ENCODE results near the gene NR1H3. TPM values are rescaled to one million over a fixed set of nuclear protein-coding genes. Genes with fewer than 3 reads are reported as not detected.

The NR1H3 gene
- total RNA-seq, 6 experiments from 2014 or later, result 61.5 to 82.9 (median 67.3) TPM

- H3K4me1 ChIP-seq, result no peaks in the 10 kb centered on the region
- TF ChIP-seq CTCF (IDR thresholded peaks at IDR 0.05), result no peak
- TF ChIP-seq POLR2A (IDR thresholded peaks at IDR 0.05), result no peak
- H3K36me3 ChIP-seq, result peaks cover 0 to 75% (median 29%) of the 10 kb centered on the region in 4 donors
- ATAC-seq (no peak), DNase-seq (no peak)
- no peaks in the 10 kb centered on the region for H3K27me3 ChIP-seq
- H3K27ac ChIP-seq, result no peak overlapping the region
- intact Hi-C loops (cut with DNase I), result no loop called here
- no peak overlapping the region for H3K4me3 ChIP-seq
- 82% methylated on average over 4 of the region's 4 CpGs for WGBS (ENCODE audit: insufficient coverage, low coverage, low lambda C conversion rate, missing lambda C conversion rate)
- no peaks in the 10 kb centered on the region for H3K9me3 ChIP-seq
Observed at GRCh38 chr11:47296045-47296444, 38.2 kb downstream of the NR1H3 start.

- H3K27me3 ChIP-seq, result no peaks in the 10 kb centered on the region
- H3K36me3 ChIP-seq, result peaks cover 0 to 65% (median 23%) of the 10 kb centered on the region in 4 donors
- intact Hi-C loops (cut with DNase I), result no loop called here
- TF ChIP-seq POLR2A (IDR thresholded peaks at IDR 0.05), result no peak
- no peak for ATAC-seq
- H3K9me3 ChIP-seq, result no peaks in the 10 kb centered on the region
- H3K4me1 ChIP-seq, result no peaks in the 10 kb centered on the region
- no peak overlapping the region for H3K27ac ChIP-seq
- 91% methylated on average over 3 of the region's 3 CpGs for WGBS (ENCODE audit: insufficient coverage, low coverage, low lambda C conversion rate, missing lambda C conversion rate)
- no peak overlapping the region for H3K4me3 ChIP-seq
- no peak for DNase-seq
Observed at GRCh38 chr11:47299078-47299477, 41.3 kb downstream of the NR1H3 start.

GRCh38 chr11:47302853-47303252, 45.1 kb downstream of the NR1H3 start:
- no peak for TF ChIP-seq POLR2A (IDR thresholded peaks at IDR 0.05)
- no peak for TF ChIP-seq CTCF (IDR thresholded peaks at IDR 0.05)
- Histone ChIP-seq H3K36me3 (peaks cover 7 to 42% (median 12%) of the 10 kb centered on the region in 4 donors), H3K27ac (no peak overlapping the region), H3K4me1 (peaks cover 0 to 20% (median 6%) of the 10 kb centered on the region in 4 donors), H3K9me3 (no peaks in the 10 kb centered on the region), H3K4me3 (no peak overlapping the region), H3K27me3 (no peaks in the 10 kb centered on the region)
- DNase-seq (no peak), ATAC-seq (no peak)
- 100% methylated on average over 1 of the region's 1 CpG for WGBS (ENCODE audit: insufficient coverage, low coverage, low lambda C conversion rate, missing lambda C conversion rate)
- intact Hi-C loops (cut with DNase I), result no loop called here

- Histone ChIP-seq H3K9me3 (no peaks in the 10 kb centered on the region), H3K27ac (no peak overlapping the region), H3K36me3 (peaks cover 7 to 51% (median 18%) of the 10 kb centered on the region in 4 donors), H3K4me3 (no peak overlapping the region), H3K4me1 (peaks cover 0 to 25% (median 8%) of the 10 kb centered on the region in 4 donors), H3K27me3 (no peaks in the 10 kb centered on the region)
- 100% methylated on average over 1 of the region's 3 CpGs for WGBS (ENCODE audit: insufficient coverage, low coverage, low lambda C conversion rate, missing lambda C conversion rate)
- TF ChIP-seq POLR2A (IDR thresholded peaks at IDR 0.05), result no peak
- ATAC-seq (peak; percentile 13 to 81 (median 56)), DNase-seq (peak in 1 of 3 donors; percentile 60)
- intact Hi-C loops (cut with DNase I), result no loop called here
Observed at GRCh38 chr11:47305734-47306483, 48.1 kb downstream of the NR1H3 start.

- no peak for DNase-seq
- intact Hi-C loops (cut with DNase I), result no loop called here
- H3K4me1 ChIP-seq, result peaks cover 0 to 25% (median 8%) of the 10 kb centered on the region in 4 donors
- no peaks in the 10 kb centered on the region for H3K27me3 ChIP-seq
- no peak overlapping the region for H3K4me3 ChIP-seq
- H3K36me3 ChIP-seq, result peaks cover 7 to 53% (median 22%) of the 10 kb centered on the region in 4 donors
- no peaks in the 10 kb centered on the region for H3K9me3 ChIP-seq
- H3K27ac ChIP-seq, result no peak overlapping the region
- WGBS (ENCODE audit: insufficient coverage, low coverage, low lambda C conversion rate, missing lambda C conversion rate), result 33% methylated on average over 1 of the region's 1 CpG
- no peak for ATAC-seq
- TF ChIP-seq CTCF (IDR thresholded peaks at IDR 0.05) (no peak), POLR2A (IDR thresholded peaks at IDR 0.05) (no peak)
Observed at GRCh38 chr11:47306484-47306844, 48.7 kb downstream of the NR1H3 start.

Data from right lobe of liver (tissue), 6 donors.